Nucleus accumbens (tissue), 56 donors: ENCODE data around the gene ABI3BP.

ENCODE experiments used
- DNase-seq, 56 donors: peaks; one replicate each; lab custom pipeline; 2025; lab: John Stamatoyannopoulos, UW

Gene ABI3BP

GRCh38 chr3:100708989-100709841 lies 284.0 kb downstream of the ABI3BP start, which contains the start of gene TFG:
Gene TFG (plus strand): TSS chr3:100709494. CDS start chr3:100713686, 4,192 bp downstream.
- peak; percentile 7 to 100 (median 94) for DNase-seq

- no peak for DNase-seq
Observed at GRCh38 chr3:100708644-100708988, 284.6 kb downstream of the ABI3BP start.

GRCh38 chr3:100706365-100706764 lies 286.9 kb downstream of the ABI3BP start:
- DNase-seq = no peak

GRCh38 chr3:100703865-100704264 lies 289.4 kb downstream of the ABI3BP start:
- no peak for DNase-seq

GRCh38 chr3:100702980-100703345 lies 290.3 kb downstream of the ABI3BP start:
- no peak for DNase-seq

GRCh38 chr3:100702082-100702979 lies 290.9 kb downstream of the ABI3BP start:
- DNase-seq = no peak

- DNase-seq = no peak
Observed at GRCh38 chr3:100700708-100701107, 292.5 kb downstream of the ABI3BP start.
